GM11168 (cell line): ENCODE results near the gene PLEKHM2.
"Not testable (repeated sequence)": the region's sequence is repeated elsewhere in the genome, so short reads cannot be mapped to it uniquely, and the experiment has no call there.

Source experiments
- in situ Hi-C: fragments of 300-500 bp; cut with MboI; formaldehyde crosslinking; loops from one replicate; pipeline ENCODE4 v1.12.0; 2022; ENCODE audit warnings: low sequenced_read_pairs; ENCODE audit not compliant: unreplicated experiment

Gene PLEKHM2

DNA sequence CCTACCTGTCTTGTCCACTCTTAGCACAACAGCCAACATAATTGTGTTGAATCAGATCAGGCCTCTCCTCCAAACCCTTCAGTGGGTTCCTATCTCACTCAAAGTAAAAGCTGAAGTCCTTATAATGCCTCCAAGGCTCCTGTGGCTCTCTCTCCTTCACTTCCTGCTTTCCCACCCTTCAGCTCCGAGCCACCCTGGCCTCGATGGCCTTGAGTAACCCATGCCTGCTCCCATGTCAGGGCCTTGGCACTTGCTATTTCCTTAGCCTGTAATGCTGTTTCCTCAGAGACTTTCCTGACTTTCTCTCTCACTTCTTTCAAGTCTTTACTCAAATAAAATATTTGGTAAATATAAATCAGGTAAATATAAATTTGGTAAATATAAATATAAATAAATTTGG, 8.1 kb upstream of the PLEKHM2 start:
- in situ Hi-C loops: no loop called here

- in situ Hi-C loops: no loop called here
Measured at GRCh38 chr1:15676688-15677661, 7.1 kb upstream of the PLEKHM2 start.

DNA sequence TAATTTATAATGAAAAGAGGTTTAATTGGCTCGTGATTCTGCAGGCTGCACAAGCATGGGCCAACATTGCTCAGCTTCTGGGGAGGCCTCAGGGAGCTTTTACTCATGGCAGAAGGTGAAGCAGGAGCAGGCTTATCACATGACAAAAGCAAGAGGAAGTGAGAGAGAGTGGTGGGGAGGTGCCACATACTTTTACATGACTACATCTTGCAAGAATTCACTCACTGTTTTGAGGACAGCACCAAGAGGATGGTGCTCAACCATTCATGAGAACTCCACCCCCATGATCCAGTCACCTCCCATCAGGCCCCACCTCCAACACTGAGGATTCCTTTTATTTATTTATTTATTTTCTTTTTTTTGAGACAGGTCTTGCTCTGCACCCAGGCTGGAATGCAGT, 5.5 kb upstream of the PLEKHM2 start:
- in situ Hi-C loops: no loop called here

DNA sequence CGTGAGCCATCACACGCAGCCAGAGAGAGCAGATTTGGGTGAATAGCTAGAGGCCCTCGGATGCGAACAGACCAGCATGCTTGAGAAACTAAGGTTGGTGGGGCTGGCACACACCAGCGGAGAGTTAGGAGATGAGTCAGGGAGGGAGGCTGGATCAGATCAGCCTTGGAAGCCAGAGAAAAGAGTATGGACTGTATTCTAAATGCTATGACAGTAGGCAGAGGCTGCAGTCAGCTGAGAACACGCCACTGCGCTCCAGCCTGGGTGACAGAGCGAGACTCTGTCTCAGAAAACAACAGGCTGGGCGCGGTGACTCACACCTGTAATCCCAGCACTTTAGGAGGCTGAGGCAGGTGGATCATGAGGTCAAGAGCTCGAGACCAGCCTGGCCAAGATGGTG, 4.0 kb upstream of the PLEKHM2 start:
- in situ Hi-C loops: no loop called here

DNA sequence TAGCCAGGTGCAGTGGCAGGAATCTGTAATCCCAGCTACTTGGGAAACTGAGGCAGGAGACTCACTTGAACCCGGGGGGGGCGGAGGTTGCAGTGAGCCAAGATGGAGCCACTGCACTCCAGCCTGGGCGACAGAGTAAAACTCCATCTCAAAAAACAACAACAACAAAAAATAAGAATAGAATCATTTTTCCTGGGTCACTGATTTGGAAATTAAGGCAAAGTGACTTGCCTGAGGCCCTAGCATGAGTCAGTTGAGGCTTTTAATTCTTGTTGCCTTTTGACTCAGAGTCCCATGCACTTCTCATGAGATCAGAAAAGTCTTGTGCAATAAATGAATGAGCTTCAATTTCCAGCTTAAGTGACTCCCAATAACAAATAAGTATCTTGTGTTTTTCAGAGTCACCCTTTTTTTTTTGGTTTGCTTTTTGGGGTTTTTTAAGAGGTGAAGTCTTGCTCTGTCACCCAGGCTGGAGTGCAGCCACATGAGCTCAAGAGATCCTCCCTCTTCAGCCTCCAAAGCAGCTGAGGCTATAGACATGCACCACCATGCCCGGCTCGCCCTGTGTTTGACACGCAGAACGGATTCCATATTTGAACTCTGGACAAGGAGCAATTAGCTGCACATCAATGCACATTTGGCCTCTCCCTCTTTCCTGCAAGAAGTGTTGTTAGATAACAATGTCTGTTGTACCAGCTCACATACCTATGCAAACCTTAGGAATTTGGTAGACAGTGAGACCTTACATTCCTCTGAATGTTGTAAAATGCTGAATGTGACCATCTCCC, 3.4 kb upstream of the PLEKHM2 start:
- in situ Hi-C loops: no loop called here

GRCh38 chr1:15681349-15682292, 2.5 kb upstream of the PLEKHM2 start:
- in situ Hi-C loops: no loop called here

DNA sequence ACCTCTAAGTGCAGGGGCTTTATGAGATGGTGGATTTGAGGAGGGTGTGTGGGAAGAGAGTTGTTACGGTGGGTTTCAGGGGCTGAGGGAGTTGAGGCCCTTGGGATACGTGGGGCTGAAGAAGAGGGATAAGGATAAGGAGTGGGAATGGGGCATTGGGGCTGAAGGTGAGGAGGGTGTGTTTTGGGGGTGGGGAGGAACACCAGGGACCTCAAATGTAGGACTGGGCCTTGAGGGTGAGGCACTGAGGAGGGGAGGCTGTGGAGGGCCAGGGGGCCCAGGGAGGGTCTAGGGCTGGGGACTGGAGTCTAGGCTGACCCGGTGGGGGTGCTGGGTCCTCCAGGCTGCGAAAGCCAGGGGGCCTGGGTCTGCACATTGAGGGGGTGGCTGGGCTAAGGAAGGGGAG, 1.2 kb upstream of the PLEKHM2 start:
- in situ Hi-C loops: no loop called here

DNA sequence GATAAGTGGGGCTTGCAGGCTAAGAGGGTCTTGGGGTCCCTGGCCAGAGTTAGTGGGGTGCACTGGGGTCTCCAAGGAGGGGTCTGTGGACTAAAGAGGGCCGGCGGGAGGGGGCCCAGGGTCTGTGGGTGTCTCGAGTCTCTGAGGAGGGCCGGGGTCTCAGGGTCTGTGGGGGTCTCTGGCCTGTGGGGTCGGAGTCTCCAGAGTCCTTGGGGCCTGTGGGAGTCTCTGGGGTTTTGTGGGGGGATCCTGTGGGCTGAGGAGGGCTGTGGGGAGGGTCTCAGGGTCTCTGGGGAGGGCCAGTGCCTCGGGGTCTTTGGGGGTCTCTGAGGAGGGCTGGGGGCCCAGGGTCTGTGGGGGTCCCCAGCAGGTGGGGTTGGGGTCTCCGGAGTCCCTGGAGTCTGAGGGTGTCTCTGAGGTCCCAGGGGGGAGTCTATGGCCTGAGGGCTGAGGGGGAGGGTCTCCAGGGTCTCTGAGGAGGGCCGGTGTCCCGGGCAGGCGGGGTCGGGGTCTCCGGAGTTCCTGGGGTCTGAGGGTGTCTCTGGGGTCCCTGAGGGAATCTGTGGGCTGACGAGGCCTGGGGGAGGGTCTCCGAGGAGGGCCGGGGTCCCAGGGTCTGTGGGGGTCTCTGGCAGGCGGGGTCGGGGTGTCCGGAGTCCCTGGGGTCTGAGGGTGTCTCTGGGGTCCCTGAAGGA, 628 bp upstream of the PLEKHM2 start:
- in situ Hi-C loops: no loop called here

GRCh38 chr1:15684468-15685291, 560 bp downstream of the PLEKHM2 start:
- in situ Hi-C loops: no loop called here

GRCh38 chr1:15685820-15686219, 1.7 kb downstream of the PLEKHM2 start:
- in situ Hi-C loops: no loop called here

DNA sequence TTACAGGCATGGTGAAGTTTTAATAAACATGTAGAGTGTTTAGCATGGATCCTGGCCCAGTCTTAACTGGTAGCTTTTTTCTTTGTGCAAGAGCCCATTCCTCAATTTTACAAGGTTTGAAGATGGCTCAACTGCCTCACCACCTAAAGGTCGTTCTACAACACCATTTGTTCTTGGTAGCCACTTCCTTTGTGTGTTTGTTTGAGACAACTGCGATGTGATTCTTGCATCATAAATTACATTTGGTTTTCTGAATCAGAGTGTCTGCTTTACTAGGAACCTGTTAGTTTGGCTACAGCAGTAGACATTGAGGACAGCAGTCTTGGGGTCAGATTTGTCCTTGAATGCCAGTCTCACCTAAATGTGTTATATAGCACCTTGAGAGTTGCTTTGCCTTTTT, 3.3 kb downstream of the PLEKHM2 start:
- in situ Hi-C loops: no loop called here

DNA sequence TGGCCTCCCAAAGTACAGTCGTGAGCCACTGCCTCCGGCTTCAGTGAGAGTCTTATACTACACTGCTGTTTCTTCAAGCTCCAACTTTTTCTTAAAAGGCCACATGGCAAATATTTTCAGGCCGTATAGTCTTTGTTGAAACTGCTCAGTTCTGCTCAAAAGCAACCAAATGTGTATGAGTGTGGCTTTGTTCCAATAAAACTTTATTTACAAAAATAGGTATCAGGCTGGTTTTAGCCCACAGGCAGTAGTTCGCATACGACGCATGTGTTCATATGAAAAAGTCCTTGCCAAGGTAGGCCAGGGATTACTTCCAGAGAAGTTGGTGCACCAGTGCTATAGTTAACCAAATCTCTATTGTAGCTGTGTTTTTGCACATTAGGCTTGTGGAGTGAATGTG, 6.2 kb downstream of the PLEKHM2 start:
- in situ Hi-C loops: no loop called here

GRCh38 chr1:15691434-15692032, 7.4 kb downstream of the PLEKHM2 start:
- in situ Hi-C loops: no loop called here

DNA sequence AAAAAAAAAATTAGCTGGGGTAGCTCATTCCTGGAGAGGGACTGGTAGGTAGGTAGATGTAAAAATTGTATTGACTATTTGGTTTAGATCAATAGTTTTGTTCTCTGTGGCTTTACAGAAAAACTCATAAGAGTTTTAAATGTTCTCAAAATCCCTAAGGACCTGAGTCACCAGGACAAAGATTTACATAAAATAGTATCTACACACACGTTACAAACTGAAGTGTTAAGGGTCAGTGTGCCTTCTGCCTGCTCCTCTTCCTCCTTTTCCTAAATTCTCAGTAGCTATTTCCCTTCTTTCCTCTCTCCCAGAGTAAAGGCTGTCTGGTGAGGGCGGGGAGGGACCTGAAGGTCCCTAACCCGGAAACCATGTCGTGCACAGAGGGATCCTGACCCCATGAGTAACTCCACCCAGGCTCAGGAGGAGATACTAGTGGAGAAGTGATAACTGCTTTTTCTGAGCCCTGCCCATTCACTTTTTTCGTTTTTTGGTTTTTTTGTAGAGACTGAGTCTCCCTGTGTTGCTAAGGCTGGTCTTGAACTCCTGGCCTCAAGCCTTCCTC, 8.1 kb downstream of the PLEKHM2 start:
- in situ Hi-C loops: no loop called here

GRCh38 chr1:15693371-15693770, 9.3 kb downstream of the PLEKHM2 start:
- in situ Hi-C loops: no loop called here

- in situ Hi-C loops: no loop called here
Measured at GRCh38 chr1:15696956-15697521, 12.9 kb downstream of the PLEKHM2 start.

DNA sequence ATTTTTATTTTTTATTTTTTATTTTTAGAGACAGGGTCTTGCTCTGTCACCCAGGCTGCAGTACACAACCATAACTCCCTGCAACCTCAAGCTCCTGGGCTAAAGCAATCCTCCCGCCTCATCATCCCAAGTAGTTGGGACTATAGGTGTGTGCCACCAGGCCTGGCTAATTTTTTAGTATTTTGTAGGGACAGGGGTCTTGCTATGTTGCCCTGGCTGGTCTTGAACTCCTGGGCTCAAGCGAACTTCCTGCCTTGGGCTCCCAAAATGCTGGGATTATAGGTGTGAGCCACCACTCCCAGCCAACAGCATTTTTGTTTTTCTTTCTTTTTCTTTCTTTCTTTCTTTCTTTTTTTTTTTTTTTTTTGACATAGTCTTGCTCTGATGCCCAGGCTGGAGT, 14.1 kb downstream of the PLEKHM2 start:
- in situ Hi-C loops: no loop called here

- in situ Hi-C loops: not testable (repeated sequence)
Measured at GRCh38 chr1:15699321-15699720, 15.2 kb downstream of the PLEKHM2 start.
